ENCODE measurements around the gene RBMS1.

DNA sequence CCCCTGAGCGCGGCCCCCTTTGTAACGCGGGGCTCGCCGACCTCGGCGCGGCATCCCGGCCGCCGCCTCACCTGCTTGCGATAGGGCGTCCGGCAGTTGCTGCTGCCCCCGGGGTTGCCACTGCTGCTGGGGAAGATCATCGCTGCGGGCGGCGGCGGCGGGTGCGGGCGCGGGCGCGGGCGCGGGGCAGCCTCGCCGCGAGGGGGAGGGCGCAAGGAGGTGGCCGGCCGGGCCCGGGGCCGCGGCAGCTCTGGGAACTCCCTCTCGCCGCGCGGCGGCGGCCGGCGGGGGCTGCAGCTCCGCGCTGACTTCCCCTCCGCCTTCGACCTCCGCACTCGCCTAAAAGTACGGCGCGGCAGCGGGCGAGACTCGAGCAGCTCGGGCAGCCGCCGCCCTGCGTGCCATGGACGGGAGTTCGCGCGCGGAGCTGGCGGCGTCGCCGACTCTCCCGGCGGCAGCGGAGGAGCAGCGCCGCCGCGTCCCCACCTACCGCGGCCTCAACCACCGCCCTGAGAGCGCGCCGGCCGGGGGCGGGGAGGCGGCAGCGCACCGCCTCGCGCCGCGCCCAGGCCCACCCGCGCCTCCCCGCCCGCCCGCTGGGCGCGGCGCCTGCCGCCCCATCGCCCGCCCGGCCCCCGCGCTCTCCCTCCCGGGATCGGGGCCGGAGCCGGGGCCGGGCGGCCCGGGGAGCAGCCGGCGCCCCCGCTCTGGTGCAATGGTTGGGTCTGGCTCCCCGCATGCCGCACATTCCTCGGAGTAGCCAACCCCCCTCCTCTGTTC is 86.0 kb downstream of the RBMS1 start:
- no peak for TF ChIP-seq CTCF (IDR thresholded peaks at IDR 0.05; ENCODE audit: insufficient read depth, low read depth, low read length)
- TF ChIP-seq EZH2 (IDR thresholded peaks at IDR 0.05; ENCODE audit: insufficient read depth, low read length): no peak
